HepG2 (cell line): Measurements from ENCODE around the gene UBE2H. TPM values are rescaled to one million over a fixed set of nuclear protein-coding genes. Genes with fewer than 3 reads are reported as not detected.

Experiments
- ATAC-seq: fragments of 200-7000 bp; cut with Tn5 transposase; 3 replicates; pipeline ENCODE4 v1.9.1; 2020; ENCODE audit warnings: mild to moderate bottlenecking, moderate library complexity
- BruUV-seq: library from RNA; stranded (reverse); fragments of 400-500 nt; replicated peaks from 2 replicates; lab custom pipeline; 2021; lab: Mats Ljungman, UMichigan
- CTCF ChIA-PET: fragments of 300-600 bp; formaldehyde crosslinking; extraction: SDS; loops from one replicate; lab custom pipeline; 2021; ENCODE audit warnings: low total read pairs, inconsistent platforms, low intra/inter-chr PET ratio; lab: Yijun Ruan, JAX
- POLR2A ChIA-PET: fragments of 350-600 bp; sonication (Branson Sonifier 250); formaldehyde crosslinking; loops from one replicate; lab custom pipeline; 2020; ENCODE audit warnings: antibody characterized with exemption, inconsistent platforms; lab: Yijun Ruan, JAX
- DNase-seq: peaks from one replicate; pipeline ENCODE4 v3.0.0-alpha.2; 2015; ENCODE audit warnings: low spot score
- FAIRE-seq: peaks from 3 replicates; lab custom pipeline; 2011; peaks lifted over from hg19 to GRCh38; lab: Jason Lieb, UNC
- H2AFZ ChIP-seq: one replicate; pipeline ENCODE4 v1.6.1; 2011; ENCODE audit warnings: low read length, inconsistent platforms
- H3K27ac ChIP-seq: fragments of 300-600 bp; 3 replicates; pipeline ENCODE4 v1.8.0; 2011; ENCODE audit warnings: mixed run types, mild to moderate bottlenecking, mixed read lengths, low read length, inconsistent platforms; ENCODE audit not compliant: insufficient read depth; ENCODE audit errors: extremely low read length
- H3K27me3 ChIP-seq, 2 experiments: fragments of 200-600 bp in 1 of 2; 2 replicates in 1 of 2; 3 replicates in 1 of 2; pipeline versions ENCODE4 v1.6.0 to v1.8.0; 2011; ENCODE audit warnings: low read length in 2 of 2, mild to moderate bottlenecking in 2 of 2, moderate library complexity in 2 of 2, inconsistent platforms in 1 of 2; ENCODE audit not compliant: insufficient read depth in 2 of 2, control insufficient read depth in 1 of 2
- H3K36me3 ChIP-seq, 2 experiments: fragments of 200-600 bp in 1 of 2; replicated peaks in 1 of 2; 2 replicates in 1 of 2; 3 replicates in 1 of 2; pipeline versions ENCODE4 v1.5.1 to v1.8.0; 2011; ENCODE audit warnings: low read length in 2 of 2, inconsistent platforms in 1 of 2; ENCODE audit not compliant: insufficient read depth in 2 of 2, control insufficient read depth in 1 of 2
- H3K4me1 ChIP-seq: 2 replicates; pipeline ENCODE4 v1.5.1; 2012; ENCODE audit warnings: low read length, inconsistent platforms; ENCODE audit not compliant: insufficient read depth
- H3K4me2 ChIP-seq: 2 replicates; pipeline ENCODE4 v1.6.0; 2011; ENCODE audit warnings: low read depth, low read length, inconsistent platforms
- H3K4me3 ChIP-seq, 3 experiments: fragments of 200-600 bp in 1 of 3; sonication (generic), shearing (Covaris generic) in 1 of 3; replicated peaks in 1 of 3; 2 replicates each; pipeline ENCODE4 v1.5.1; 2011 to 2016; ENCODE audit warnings: low read length in 3 of 3, inconsistent platforms in 2 of 3, low read depth in 2 of 3, mild to moderate bottlenecking in 2 of 3, control low read depth in 1 of 3, mixed read lengths in 1 of 3; ENCODE audit not compliant: insufficient read depth in 1 of 3
- H3K79me2 ChIP-seq: one replicate; pipeline ENCODE4 v1.6.1; 2011; ENCODE audit warnings: low read length, inconsistent platforms; ENCODE audit not compliant: insufficient read depth
- H3K9ac ChIP-seq: 2 replicates; pipeline ENCODE4 v1.6.0; 2011; ENCODE audit warnings: mild to moderate bottlenecking, low read depth, low read length, inconsistent platforms; ENCODE audit not compliant: insufficient read depth
- H3K9me3 ChIP-seq: 2 replicates; pipeline ENCODE4 v1.5.1; 2012; ENCODE audit warnings: mild to moderate bottlenecking, low read length
- H4K20me1 ChIP-seq: 2 replicates; pipeline ENCODE4 v1.6.0; 2011; ENCODE audit warnings: inconsistent platforms, mild to moderate bottlenecking, low read length, moderate library complexity; ENCODE audit not compliant: insufficient read depth
- AGO2 ChIP-seq: fragments of 200-400 bp; formaldehyde crosslinking; optimal IDR thresholded peaks from 2 replicates; pipeline ENCODE3; 2017; ENCODE audit warnings: mild to moderate bottlenecking, low read depth, low read length, moderate library complexity
- MYNN ChIP-seq: sonication (generic); formaldehyde crosslinking; IDR thresholded peaks from 2 replicates; pipeline ENCODE4 v1.4.0; 2020; ENCODE audit warnings: mild to moderate bottlenecking, low read depth, missing genetic modification reagents
- PHB2 ChIP-seq: fragments of 450-650 bp; IDR thresholded peaks from 2 replicates; pipeline ENCODE4 v1.6.1; 2018; ENCODE audit not compliant: partially characterized antibody
- SPEN ChIP-seq: sonication (generic); formaldehyde crosslinking; IDR thresholded peaks from 2 replicates; pipeline ENCODE4 v1.5.1; 2020; ENCODE audit warnings: low read depth, mild to moderate bottlenecking, missing genetic modification reagents
- TCF7 ChIP-seq: sonication (generic); IDR thresholded peaks from 2 replicates; pipeline ENCODE4 v1.6.1; 2016; ENCODE audit warnings: antibody characterized with exemption, low read depth
- U2AF2 ChIP-seq: fragments of 200-400 bp; formaldehyde crosslinking; IDR thresholded peaks from 2 replicates; pipeline ENCODE4 v1.6.1; 2017; ENCODE audit warnings: low read depth, mild to moderate bottlenecking, low read length
- YEATS2 ChIP-seq: sonication (generic); formaldehyde crosslinking; IDR thresholded peaks from 2 replicates; pipeline ENCODE4 v1.4.0; 2020; ENCODE audit warnings: missing genetic modification reagents, borderline replicate concordance
- ZBTB37 ChIP-seq: sonication (generic); formaldehyde crosslinking; IDR thresholded peaks from 2 replicates; pipeline ENCODE4 v1.4.0; 2020; ENCODE audit warnings: mild to moderate bottlenecking, missing genetic modification reagents
- ZNF17 ChIP-seq: sonication (generic); formaldehyde crosslinking; IDR thresholded peaks from 2 replicates; pipeline ENCODE4 v1.5.0; 2020; ENCODE audit warnings: mild to moderate bottlenecking, missing genetic modification reagents
- ZNF282 ChIP-seq: fragments of 450-650 bp; IDR thresholded peaks from 2 replicates; pipeline ENCODE4 v1.6.1; 2018; ENCODE audit not compliant: partially characterized antibody
- ZNF570 ChIP-seq: sonication (generic); formaldehyde crosslinking; IDR thresholded peaks from 2 replicates; pipeline ENCODE4 v1.4.0; 2020; ENCODE audit warnings: mild to moderate bottlenecking, missing genetic modification reagents, borderline replicate concordance
- WGBS: methylation state at CpG from one replicate; pipeline ENCODE4 v1.1.6; 2017; ENCODE audit warnings: low lambda C conversion rate; 5-methylcytosine and 5-hydroxymethylcytosine counted together
- in situ Hi-C: cut with HindIII; loops from 2 replicates; pipeline ENCODE4 v1.10.0; 2017; ENCODE audit warnings: low pct_unique_long_range_greater_than_20kb; ENCODE audit not compliant: extremely low pct_ligation_motif_present
- intact Hi-C: fragments of 100-400 bp; cut with micrococcal nuclease; formaldehyde crosslinking; loops from one replicate; pipeline ENCODE4 v1.10.0; 2022; ENCODE audit not compliant: unreplicated experiment
- polyA plus RNA-seq, 8 experiments: library from polyadenylated mRNA; depleted of rRNA in 3 of 8; stranded (reverse) in 7 of 8; unstranded in 1 of 8; fragments of >200 nt; fragmentation: Illumina TruSeq in 4 of 8; extraction: Trizol in 4 of 8; gene quantifications; 2 replicates each; pipeline versions ENCODE4 v1.2.1 to v1.2.3, GENCODE V29; 2011 to 2016; ENCODE audit warnings: low read depth in 4 of 8, missing spikeins in 1 of 8, mixed read lengths in 1 of 8; ENCODE audit not compliant: insufficient read depth in 1 of 8
- total RNA-seq, 5 experiments: library from RNA; depleted of rRNA; stranded (reverse); fragments of >200 nt; fragmentation: Illumina TruSeq; extraction: Trizol; gene quantifications; 2 replicates each; pipeline ENCODE4 v1.2.3, GENCODE V29; 2016; ENCODE audit warnings: low read depth in 1 of 5
- TF ChIP-seq, protein P1 (sequence below): sonication (generic); formaldehyde crosslinking; IDR thresholded peaks from 2 replicates; pipeline ENCODE4 v1.5.0; 2020; ENCODE audit warnings: mild to moderate bottlenecking, missing genetic modification reagents
- TF ChIP-seq, protein P2 (sequence below): IDR thresholded peaks from 2 replicates; pipeline ENCODE4 v1.6.1; 2016; ENCODE audit warnings: low read depth
- TF ChIP-seq, protein P3 (sequence below): sonication (generic); formaldehyde crosslinking; IDR thresholded peaks from 2 replicates; pipeline ENCODE4 v1.4.0; 2020; ENCODE audit warnings: mild to moderate bottlenecking, low read depth, missing genetic modification reagents

Gene UBE2H
- total and polyA plus RNA-seq, 2 of the 13 experiments (the other 11 are each of a cell fraction or from before 2014, with no cell fraction given), result 15.5 to 40.1 TPM

DNA sequence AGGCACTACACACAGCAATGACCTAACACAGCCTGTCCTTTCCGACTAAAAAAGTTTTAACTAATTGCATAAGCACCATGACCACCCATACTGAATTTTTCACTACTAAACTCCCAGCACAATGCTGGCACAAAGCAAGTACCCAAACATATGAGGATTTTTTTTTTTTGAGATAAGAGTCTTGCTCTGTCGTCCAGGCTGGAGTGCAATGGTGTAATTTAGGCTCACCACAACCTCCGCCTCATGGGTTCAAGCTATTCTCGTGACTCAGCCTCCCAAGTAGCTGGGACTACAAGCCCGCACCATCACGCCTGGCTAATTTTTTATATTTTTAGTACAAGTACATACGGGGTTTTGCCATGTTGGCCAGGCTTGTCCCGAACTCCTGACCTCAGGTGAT lies 5.1 kb downstream of the UBE2H start:
- no peak for FAIRE-seq
- Histone ChIP-seq H3K79me2 (peaks cover 78% of the 10 kb centered on the region), H3K27me3 (no peaks in the 10 kb centered on the region; a peak in 1 of 5 replicates), H3K36me3 (peaks cover 0 to 3% of the 10 kb centered on the region in 2 experiments; a peak in 2 of 5 replicates), H3K4me2 (peak overlapping the region; percentile 30; the same call in 1 of the 2 replicates), H3K4me3 (no peak overlapping the region; a peak in 1 of 6 replicates), H4K20me1 (peaks cover 22% of the 10 kb centered on the region)
- CTCF ChIA-PET, result no interaction called here
- DNase-seq, result no peak
- 87% methylated on average over 8 of the region's 8 CpGs for WGBS
- TF ChIP-seq PHB2 (no peak), ZBTB37 (no peak), ZNF17 (no peak), MYNN (CRISPR knock-in tag) (no peak), SPEN (CRISPR knock-in tag) (no peak), ZNF570 (no peak), AGO2 (no peak), U2AF2 (no peak), ZNF282 (no peak), YEATS2 (no peak), TCF7 (no peak)
- TF ChIP-seq, protein P1, sequence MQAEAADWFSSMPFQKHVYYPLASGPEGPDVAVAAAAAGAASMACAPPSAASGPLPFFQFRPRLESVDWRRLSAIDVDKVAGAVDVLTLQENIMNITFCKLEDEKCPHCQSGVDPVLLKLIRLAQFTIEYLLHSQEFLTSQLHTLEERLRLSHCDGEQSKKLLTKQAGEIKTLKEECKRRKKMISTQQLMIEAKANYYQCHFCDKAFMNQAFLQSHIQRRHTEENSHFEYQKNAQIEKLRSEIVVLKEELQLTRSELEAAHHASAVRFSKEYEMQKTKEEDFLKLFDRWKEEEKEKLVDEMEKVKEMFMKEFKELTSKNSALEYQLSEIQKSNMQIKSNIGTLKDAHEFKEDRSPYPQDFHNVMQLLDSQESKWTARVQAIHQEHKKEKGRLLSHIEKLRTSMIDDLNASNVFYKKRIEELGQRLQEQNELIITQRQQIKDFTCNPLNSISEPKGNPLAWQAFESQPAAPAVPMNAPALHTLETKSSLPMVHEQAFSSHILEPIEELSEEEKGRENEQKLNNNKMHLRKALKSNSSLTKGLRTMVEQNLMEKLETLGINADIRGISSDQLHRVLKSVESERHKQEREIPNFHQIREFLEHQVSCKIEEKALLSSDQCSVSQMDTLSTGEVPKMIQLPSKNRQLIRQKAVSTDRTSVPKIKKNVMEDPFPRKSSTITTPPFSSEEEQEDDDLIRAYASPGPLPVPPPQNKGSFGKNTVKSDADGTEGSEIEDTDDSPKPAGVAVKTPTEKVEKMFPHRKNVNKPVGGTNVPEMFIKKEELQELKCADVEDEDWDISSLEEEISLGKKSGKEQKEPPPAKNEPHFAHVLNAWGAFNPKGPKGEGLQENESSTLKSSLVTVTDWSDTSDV (CRISPR knock-in tag), result no peak
- TF ChIP-seq, protein P2, sequence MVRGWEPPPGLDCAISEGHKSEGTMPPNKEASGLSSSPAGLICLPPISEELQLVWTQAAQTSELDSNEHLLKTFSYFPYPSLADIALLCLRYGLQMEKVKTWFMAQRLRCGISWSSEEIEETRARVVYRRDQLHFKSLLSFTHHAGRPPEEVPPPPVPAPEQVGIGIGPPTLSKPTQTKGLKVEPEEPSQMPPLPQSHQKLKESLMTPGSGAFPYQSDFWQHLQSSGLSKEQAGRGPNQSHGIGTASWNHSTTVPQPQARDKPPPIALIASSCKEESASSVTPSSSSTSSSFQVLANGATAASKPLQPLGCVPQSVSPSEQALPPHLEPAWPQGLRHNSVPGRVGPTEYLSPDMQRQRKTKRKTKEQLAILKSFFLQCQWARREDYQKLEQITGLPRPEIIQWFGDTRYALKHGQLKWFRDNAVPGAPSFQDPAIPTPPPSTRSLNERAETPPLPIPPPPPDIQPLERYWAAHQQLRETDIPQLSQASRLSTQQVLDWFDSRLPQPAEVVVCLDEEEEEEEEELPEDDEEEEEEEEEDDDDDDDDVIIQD (CRISPR knock-in tag), result no peak
- TF ChIP-seq, protein P3, sequence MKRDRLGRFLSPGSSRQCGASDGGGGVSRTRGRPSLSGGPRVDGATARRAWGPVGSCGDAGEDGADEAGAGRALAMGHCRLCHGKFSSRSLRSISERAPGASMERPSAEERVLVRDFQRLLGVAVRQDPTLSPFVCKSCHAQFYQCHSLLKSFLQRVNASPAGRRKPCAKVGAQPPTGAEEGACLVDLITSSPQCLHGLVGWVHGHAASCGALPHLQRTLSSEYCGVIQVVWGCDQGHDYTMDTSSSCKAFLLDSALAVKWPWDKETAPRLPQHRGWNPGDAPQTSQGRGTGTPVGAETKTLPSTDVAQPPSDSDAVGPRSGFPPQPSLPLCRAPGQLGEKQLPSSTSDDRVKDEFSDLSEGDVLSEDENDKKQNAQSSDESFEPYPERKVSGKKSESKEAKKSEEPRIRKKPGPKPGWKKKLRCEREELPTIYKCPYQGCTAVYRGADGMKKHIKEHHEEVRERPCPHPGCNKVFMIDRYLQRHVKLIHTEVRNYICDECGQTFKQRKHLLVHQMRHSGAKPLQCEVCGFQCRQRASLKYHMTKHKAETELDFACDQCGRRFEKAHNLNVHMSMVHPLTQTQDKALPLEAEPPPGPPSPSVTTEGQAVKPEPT (CRISPR knock-in tag), result no peak
- TF ChIP-seq, all 625 proteins: peak for 0
- BruUV-seq, result no TSS peak
- H3K9me3 ChIP-seq, result no peaks in the 10 kb centered on the region
- peak overlapping the region; percentile 92 for H3K27ac ChIP-seq
- peaks cover 33% of the 10 kb centered on the region for H3K4me1 ChIP-seq
- no peak overlapping the region for H2AFZ ChIP-seq
- POLR2A ChIA-PET, result no interaction called here
- in situ Hi-C loops (no loop called here), intact Hi-C loops (loop anchor here (2.0 to 5.0 kb wide), 2 partner anchors 45 to 63 kb away; no protein-coding TSS in a partner anchor)
- peak overlapping the region; percentile 24; the same call in 1 of the 2 replicates for H3K9ac ChIP-seq
- ATAC-seq, result no peak
